Head of caudate nucleus (tissue), 42 donors: Measurements from ENCODE around the gene WDR4.
"Not testable (repeated sequence)": the region's sequence is repeated elsewhere in the genome, so short reads cannot be mapped to it uniquely, and the experiment has no call there.

Source experiments
- DNase-seq, 42 donors: peaks; one replicate each; pipeline versions ENCODE4 v3.0.0 to v3.0.0-alpha.2; 2020 to 2021; ENCODE audit warnings: mixed read lengths in 7 of 42
- intact Hi-C: fragments of 100-400 bp; cut with DNase I; formaldehyde crosslinking; loops from one replicate; pipeline ENCODE4 v1.15.0; 2022

WDR4 gene

DNA sequence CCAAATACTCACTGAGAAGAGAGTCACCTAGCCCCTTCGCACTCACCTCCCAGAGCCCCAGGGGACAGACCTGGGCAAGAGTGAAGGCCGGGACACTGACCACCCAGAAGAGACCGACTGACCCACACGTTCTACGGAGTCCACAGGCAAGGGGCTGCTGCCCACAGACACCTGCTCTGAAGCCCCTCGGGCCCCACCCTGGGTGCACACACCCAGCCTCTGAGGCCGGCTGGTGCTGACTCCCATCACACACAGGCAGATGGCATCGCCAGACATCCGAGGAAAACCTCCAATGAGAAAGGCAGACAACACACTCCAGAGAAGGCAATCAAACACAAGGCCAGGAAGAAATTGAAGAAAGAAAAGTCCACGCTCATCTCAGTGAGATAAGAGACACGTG, 22.1 kb downstream of the WDR4 start:
- intact Hi-C loops, result no loop called here
- DNase-seq, result no peak

DNA sequence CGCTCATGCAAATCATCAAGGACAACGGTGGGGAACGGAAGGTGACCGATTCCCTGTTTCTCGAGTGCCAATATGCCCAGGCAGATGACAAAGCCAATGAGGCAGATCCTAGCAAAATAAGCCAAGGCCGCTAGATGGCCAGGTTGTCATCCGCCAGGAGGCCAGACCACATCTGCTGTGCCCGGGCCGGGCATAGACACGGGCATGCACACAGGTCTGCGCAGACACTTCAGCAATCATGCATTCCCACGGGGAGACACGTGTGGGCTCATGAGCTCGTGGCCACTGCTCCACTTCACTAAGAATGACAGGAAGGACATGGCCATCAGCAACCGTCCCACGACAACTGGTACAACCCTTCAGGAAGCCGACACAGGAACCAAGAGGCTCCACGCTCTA, 23.4 kb downstream of the WDR4 start:
- no peak for DNase-seq
- intact Hi-C loops, result no loop called here

DNA sequence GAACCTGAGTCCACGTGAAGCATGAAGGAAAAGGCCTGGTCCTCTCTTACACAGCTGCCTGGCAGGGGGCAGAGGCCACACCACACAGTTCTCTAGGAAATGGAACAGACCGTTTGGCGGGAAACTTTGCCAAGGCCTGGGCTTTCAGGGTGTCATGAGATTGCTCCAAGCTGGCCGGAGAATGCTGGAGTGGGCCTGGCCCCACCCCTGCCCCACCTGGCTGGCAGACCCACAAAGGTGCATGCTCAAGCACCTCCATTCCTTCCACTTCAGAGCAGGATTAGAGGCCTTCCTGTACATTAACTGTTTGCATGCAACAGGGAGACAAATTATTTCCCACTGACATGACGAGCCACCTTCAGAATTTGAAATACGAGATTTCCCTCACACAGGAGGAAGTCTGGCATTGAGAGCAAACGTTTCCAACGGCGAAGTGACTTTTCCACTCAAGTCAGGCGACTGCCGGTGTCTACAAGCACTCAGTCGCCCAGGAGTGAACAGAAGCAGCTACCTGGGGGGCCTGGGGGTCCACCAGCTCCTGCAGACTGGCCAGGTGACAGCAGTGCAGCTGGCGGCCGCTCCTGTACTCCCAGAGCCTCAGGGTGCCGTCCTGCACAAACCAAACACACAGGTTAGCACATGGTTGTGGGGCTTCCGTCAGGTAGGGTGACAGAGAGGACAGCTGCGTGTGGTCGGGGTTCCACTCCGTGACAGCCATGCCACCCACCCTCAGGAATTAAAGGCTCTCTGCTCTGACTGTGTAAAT, 24.0 kb downstream of the WDR4 start:
- intact Hi-C loops, result no loop called here
- no peak for DNase-seq

DNA sequence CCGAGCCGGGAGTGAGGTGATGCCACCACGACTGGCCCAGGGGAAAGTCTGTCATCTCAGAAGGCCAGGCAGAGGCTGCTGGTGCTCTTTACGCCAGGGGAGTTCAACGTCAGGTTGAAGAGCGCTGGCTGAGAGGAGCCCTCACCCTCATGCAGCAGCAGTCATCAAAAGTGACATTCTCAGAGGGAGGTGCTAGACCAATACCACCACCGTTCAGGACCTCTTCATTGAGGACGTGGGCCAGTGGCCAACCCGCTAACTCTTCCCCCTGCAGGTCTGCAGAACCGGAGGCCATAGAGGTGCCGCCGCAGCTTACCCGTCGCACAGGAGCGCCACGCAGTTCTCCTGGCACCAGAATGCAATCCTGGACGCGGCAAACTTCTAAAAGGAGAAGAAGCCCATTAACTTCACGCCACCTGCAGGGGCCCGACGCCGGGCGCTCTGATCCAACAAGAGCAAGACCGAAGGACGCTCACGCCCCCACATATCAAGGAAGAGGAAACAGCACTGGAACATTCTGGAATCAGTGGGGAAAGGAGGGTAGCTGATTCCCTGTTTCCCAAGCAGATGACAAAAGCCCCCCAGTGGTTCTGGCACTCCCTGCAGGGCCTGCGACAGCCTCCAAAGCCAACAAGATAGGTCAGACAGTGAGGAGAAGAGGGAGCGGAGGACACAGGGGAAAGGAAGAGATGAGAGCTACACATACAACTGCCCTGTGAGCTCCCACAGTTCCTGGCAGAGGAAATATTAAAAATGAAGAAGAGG, 24.9 kb downstream of the WDR4 start:
- intact Hi-C loops, result no loop called here

DNA sequence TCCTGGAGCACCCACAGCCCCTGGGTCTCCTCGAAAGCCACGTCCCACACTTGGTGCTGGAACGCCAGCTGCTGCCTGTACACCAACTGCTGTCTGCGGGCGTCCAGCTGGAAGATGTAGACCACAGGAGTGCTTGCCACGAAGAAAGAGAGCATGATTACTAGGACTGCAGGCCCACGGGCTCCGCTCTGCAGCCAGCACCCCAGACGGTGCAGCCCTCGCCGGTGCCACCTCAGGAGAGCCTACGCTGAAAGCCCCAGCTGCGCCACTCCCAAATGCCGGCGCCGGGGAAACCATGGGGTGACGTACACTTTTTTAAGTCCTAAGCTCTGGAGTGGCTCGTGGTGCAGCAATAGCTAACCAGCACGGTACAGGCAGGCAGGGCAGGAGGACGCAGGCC, 25.7 kb downstream of the WDR4 start:
- intact Hi-C loops, result no loop called here
- DNase-seq, result no peak

More for the DNA sequence above, 24.9 kb downstream of the WDR4 start:
- no peak for DNase-seq

DNA sequence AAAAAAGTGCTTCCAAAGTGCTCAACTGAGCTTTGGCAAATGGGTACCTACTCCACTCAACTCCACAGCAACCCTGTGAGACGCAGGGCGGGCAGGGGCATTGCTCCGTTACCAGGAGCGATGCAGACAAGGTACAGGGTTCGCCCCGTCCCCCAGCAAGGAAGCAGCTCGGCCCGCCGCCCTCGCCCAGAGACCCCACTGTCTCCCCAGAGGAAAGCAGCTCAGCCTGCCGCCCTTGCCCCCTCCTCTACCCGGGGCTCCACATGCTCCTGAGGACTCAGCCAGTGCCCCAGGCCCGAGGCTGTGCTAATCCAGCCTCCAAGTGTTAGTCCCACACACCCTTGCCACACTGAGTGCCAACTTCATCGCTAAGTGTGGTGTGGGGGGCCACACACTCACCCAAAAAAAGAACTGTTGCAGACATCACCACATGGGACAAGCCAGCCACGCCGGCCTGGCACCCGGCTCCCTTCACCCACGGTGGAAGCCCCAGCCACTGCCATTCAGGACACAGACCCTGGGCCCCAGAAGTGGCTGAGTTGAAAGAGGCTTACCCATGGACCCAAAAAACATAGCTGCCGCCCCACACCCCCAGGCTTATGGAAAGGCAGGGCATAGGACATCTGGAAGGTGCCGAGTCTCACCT, 26.3 kb downstream of the WDR4 start:
- intact Hi-C loops, result no loop called here
- DNase-seq, result no peak

DNA sequence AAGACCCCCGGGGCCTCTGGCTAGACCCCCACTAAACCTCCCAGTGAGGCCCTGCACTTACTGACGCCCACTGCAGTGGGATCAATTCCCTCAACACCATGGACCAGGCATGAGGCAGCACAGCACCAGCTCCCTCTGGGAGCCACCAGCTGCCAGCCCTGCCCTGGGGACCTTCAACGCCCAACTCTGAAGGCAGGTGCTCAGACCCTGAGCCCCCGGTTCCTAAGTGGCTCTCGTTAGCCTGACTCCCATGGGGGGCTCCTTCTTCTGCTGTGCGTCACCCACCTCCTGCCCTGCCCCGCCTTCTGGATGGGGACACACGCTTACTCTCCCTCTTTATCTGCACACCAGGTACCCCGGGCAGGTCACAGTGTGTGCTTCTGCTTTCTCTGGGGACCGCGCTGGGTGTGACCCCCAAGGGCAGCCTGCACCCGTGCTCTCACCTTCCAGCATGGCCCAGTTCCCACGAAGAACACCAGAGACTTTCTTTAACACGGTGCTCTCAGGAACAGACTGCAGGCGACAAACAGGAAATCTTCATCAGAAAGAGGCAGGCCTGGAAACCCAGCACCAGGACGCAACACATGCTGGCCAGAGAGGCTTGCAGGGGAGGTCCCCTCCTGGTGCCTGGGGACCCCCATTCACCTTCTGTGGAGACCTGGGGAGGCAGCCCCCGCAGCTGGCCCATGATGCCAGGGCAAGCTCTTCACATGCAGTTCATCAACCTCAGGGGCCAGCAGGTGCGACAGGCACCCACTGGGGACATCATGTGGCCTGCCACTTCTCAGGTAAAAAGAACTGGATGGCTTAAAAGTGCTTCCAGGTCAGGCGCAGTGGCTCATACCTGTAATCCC, 27.3 kb downstream of the WDR4 start:
- intact Hi-C loops, result no loop called here
- DNase-seq, result no peak

DNA sequence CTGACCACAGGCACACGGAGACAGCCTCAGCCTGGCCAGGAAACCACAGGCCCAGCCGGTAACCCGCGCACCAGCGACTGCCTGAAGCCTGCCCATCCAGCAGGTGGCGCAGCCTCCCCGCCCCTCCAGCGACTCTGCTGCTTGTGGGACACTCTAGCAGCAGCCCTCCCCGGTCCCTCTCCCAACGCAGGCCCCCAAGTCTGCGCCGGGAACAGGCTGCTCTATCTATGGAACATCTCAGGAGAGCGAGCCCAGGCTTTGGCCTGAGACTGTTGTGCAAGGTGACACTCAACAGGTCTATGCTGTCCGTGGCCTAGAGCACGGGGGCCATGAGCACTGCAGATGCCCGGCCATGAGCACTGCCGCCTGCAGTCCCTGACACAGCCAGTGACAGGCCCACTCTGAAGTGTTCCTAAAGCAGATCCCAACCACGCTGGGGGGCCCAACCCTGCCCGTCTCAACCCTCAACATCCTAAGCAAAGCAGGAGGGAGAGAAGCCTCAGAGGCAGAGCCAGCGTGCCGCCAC, 28.4 kb downstream of the WDR4 start:
- intact Hi-C loops, result no loop called here
- no peak for DNase-seq

DNA sequence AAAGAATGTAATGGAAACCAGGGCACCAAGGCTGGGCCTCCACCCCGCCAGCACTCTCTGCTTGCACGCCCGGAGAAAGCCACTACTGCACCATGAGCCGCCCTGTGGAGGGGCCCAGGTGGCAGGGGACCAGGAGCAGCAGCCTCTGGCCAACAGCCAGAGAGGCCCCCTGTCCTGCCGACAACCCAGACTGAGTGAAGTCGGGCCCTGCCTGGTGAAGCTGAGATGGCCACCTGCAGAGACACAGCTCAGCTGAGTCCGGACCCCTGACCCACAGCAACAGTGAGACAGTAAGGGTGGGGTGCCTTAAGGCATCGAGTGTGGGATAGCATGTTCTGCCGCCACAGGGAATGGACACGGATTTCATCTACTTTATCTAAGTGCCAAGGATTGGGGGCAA, 28.9 kb downstream of the WDR4 start:
- no peak for DNase-seq
- intact Hi-C loops, result no loop called here

DNA sequence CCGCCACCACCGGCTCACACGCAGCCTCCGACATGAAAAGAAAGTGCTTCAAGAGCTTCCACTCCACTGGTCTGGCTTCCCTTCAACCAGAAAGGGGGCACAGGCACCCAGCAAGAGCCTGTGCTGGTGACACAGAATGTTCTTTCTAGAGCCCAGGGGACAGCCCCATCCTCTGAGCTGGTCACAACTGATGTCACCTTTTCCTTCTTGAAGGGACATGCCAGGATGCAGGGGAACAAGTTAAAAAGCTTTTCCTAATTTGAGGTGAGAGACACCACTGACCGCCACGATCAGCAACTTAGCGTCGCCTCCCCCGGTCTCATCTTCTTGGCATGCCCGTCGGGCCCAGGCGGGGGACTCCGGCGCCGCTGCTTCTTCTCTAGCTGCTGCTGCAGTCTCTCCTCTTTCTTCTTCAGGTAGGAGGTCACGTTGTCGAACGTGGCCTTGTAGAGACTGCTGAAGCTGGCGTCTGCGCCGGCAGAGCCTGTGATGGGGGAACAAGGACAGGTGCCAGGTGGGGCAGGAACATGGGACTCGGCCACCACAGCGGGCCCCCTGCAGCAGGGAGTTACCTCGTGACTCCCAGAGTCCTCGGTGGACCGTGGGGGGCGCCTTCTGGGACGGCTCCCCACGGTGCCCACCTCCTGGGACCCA, 29.5 kb downstream of the WDR4 start:
- intact Hi-C loops, result no loop called here
- peak in 1 of 42 donors; percentile 18 for DNase-seq

DNA sequence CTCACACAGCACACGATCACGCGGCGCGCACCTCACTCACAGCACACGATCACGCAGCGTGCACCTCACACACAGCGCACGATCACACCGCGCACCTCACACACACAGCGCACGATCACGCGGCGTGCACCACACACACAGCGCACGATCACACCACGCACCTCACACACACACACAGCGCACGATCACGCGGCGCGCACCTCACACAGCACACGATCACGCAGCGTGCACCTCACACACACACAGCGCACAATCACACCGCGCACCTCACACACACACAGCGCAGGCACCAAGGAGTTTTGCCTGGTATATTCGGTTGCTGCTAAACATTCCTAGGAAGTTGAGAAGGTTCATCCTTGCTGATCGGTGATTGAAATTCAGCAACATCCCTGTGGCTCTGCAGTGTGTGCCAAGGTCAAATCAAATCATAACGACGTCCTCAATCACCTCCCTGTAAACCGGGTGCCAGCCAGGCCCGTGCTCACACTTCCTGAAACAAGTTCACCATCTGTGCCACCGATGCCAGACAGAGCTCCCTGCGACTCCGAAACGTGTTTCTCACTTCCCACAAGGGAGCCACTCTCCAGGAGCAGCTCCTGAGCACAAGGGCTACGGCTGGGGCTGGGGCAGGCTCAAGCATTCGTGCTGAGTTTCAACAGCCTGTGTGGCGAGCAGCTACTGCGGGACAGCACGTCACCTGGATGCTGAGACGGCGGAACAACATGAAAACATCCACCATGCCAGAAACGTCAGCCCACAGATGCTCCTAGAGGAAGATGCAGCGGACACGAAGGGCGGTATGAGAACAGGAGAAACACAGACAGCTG, 30.2 kb downstream of the WDR4 start:
- intact Hi-C loops, result no loop called here
- peak in 1 of 42 donors; percentile 19 for DNase-seq

DNA sequence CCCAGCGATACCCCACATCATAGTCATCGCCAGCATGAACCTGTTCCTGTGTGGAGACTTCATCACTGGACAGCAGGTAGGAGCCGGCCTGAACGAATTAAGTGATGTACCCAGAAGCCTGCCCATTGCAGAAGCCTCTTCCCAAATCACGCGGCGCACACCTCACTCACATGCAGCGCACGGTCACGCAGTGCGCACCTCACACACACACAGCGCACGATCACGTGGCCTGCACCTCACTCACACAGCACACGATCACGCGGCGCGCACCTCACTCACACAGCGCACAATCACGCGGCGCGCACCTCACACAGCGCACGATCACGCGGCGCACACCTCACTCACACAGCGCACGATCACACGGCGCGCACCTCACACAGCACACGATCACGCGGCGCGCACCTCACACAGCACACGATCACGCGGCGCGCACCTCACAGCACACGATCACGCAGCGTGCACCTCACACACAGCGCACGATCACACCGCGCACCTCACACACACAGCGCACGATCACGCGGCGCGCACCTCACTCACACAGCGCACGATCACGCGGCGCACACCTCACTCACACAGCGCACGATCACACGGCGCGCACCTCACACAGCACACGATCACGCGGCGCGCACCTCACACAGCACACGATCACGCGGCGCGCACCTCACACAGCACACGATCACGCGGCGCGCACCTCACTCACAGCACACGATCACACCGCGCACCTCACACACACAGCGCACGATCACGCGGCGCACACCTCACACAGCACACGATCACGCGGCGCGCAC, 31.0 kb downstream of the WDR4 start:
- intact Hi-C loops, result not testable (repeated sequence)

DNA sequence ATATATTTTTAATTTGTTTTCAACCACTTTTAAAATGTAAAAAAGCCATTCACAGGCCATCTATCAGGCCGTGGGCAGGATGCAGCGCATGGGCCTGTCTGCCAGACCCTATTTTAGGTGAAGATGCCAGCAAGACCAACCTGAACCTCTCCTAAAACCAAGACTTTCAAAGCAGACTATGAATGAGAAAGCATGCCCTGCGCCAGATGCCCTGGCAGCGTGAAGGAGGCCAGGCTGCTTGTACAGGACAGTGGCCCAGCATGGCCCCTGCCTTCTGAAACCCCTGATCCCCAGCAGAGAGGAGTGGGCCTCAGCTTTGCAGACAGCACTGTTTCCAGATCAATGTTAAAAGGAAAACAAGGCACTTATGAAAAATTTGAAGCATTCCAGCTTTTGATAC, 31.6 kb downstream of the WDR4 start:
- peak in 2 of 42 donors; percentile 1 to 17 for DNase-seq
- intact Hi-C loops, result no loop called here

More for the DNA sequence above, 31.0 kb downstream of the WDR4 start:
- DNase-seq, result not testable (repeated sequence)

DNA sequence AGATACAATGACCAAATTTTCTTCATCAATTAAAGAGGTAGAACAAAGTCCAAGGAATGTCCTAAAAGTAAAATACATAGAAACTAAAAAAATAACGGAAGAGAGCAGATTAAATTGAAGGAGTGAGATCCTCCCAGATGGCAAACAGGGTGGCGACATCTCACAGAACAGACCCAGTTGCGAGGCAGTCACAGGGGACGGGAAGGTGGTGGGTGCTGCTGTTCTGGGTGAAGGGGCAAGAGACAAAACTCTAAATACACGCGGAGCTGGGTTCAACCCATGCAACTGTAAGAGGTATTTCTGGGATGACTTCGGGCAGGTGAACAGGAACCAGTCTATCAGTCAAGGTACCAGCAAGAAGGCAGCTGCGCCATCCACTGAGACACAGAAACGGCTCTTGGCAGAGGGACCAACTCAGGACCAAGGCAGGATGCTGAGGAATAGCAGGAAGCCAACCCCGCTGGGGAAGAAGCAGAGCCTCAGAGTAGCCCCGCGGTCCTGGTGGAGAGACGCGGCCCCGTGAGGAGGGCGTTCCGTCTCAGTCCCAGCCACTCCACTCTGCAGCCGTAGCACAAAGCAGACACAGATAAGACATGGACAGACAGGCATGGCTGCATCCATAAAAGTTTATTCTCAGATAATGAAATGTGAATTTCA, 32.2 kb downstream of the WDR4 start:
- intact Hi-C loops, result no loop called here

DNA sequence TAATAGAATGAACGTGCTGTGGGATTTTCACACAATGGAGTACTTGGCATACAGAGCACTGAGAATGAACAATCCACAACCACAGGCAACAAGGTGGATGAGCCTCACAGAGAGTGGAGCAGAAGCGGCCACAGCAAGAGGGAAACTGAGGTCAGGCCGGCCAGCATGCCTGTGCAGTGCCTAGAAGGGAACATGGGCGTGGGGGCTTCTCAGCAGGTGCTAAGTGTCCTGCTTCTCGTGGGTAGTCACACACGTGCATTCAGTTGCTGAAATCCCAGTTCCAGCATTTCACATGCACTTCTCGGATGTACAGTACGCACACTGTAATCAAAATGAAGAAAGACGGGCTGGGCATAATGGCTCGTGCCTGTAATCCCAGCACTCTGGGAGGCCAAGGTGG, 33.1 kb downstream of the WDR4 start:
- peak in 10 of 42 donors; percentile 3 to 26 (median 10) for DNase-seq
- intact Hi-C loops, result no loop called here

More for the DNA sequence above, 32.2 kb downstream of the WDR4 start:
- DNase-seq, result peak in 8 of 42 donors; percentile 6 to 26 (median 16)

DNA sequence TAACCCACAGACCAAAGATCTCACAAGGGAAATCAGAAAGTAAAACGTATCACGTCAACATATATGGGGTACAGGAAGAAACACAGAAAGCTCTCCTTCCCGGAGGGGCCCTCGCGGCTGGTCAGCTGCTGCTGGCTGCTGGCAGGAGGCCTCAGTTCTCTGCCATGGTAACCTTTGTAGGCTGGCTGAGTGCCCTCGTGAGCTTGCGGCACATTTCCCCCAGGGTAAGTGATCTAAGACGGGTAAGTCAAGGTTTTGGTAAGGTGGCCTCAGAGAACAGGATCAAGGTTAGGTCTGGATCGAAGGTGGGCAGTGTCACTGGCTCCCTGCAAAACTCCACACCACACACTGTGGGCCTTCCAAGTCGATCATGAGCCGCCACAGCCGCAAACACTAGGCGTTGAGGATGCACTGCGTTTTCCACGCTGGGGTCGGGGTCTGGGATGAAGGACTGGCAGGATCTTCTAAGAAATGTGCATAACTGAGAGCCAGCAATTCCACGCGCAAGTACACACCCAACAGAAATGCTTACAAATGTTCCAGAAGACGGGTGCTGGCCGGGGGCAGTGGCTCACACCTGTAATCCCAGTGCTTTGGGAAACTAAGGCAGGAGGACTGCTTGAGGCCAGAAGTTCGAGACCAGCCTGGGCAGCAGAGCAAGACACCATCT, 33.9 kb downstream of the WDR4 start:
- intact Hi-C loops, result no loop called here
- peak in 36 of 42 donors; percentile 24 to 76 (median 50) for DNase-seq
